ENCODE data around the gene JADE2. TPM values are rescaled to one million over a fixed set of nuclear protein-coding genes. Genes with fewer than 3 reads are reported as not detected.

JADE2 gene
- polyA plus RNA-seq, 1 donor: 10.5 TPM

- no peak for DNase-seq
Measured at GRCh38 chr5:134569758-134570364, 44.4 kb downstream of the JADE2 start.

- DNase-seq: no peak
Measured at GRCh38 chr5:134570365-134570758, 44.9 kb downstream of the JADE2 start.

DNA sequence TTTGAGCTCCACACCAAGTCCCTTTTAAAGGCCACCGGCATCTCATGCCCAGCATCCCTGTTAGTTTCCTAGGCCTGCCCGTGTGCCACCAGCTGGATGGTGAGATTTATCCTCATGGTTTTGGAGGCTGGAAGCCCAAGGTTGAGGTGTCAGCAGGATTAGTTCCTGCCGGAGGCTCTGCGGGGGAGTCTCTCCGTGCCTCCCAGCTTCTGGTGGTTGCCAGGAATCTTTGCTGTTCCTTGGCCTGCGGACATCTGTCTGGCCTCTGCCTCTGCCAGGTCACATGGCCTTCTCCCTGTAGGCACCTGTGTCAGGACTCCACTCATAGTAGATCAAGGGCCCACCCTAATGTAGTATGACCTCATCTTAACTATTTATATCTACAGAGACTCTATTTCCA, 45.4 kb downstream of the JADE2 start:
- DNase-seq: no peak

- DNase-seq: no peak
Measured at GRCh38 chr5:134571693-134572405, 46.4 kb downstream of the JADE2 start.

GRCh38 chr5:134572811-134573210, 47.3 kb downstream of the JADE2 start:
- no peak for DNase-seq

GRCh38 chr5:134574521-134574920, 49.1 kb downstream of the JADE2 start:
- DNase-seq: no peak

GRCh38 chr5:134575316-134575715, 49.8 kb downstream of the JADE2 start:
- DNase-seq: no peak

GRCh38 chr5:134576386-134577021, 51.0 kb downstream of the JADE2 start:
- DNase-seq: no peak

DNA sequence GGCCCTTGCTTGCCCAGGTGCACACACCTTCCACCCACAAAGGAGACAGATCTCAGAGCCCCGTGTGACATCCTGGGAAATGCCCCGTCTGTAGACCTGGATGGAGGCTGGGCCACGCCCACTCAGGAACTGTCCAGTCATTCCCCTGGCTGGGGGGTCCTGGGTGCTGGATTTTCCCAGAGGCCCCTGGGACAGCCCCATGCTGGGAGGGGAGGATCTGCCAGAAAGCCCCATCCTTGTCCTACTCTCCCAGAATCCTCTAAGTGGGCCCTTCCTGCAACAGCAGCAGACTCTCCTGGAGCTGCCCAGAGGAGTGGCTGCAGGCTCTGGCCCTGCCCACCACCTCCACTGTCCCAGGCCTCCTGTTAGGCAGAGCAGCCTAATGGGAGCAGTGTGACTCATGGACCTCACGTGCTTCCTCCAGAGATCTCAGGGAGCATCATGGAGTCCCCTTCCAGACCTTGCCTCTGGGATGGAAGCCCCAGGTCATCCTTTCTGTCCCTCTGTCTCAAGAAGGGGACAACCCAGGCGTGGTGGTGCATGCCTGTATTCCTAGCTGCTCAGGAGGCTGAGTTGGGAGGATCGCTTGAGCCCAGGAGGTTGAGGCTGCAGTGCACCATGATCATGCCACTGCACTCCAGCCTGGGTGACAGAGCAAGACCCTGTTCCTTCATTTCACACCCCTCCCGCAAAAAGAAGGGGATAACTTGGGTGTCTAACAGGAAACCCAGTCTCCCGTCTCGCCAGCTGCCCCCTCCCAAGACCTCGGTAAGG, 51.7 kb downstream of the JADE2 start:
- no peak for DNase-seq

GRCh38 chr5:134577796-134578577, 52.5 kb downstream of the JADE2 start:
- peak; percentile 84 for DNase-seq

- no peak for DNase-seq
Measured at GRCh38 chr5:134578578-134579283, 53.3 kb downstream of the JADE2 start.

- DNase-seq: no peak
Measured at GRCh38 chr5:134579284-134579771, 53.9 kb downstream of the JADE2 start.

- no peak for DNase-seq
Measured at GRCh38 chr5:134580001-134580460, 54.6 kb downstream of the JADE2 start.

DNA sequence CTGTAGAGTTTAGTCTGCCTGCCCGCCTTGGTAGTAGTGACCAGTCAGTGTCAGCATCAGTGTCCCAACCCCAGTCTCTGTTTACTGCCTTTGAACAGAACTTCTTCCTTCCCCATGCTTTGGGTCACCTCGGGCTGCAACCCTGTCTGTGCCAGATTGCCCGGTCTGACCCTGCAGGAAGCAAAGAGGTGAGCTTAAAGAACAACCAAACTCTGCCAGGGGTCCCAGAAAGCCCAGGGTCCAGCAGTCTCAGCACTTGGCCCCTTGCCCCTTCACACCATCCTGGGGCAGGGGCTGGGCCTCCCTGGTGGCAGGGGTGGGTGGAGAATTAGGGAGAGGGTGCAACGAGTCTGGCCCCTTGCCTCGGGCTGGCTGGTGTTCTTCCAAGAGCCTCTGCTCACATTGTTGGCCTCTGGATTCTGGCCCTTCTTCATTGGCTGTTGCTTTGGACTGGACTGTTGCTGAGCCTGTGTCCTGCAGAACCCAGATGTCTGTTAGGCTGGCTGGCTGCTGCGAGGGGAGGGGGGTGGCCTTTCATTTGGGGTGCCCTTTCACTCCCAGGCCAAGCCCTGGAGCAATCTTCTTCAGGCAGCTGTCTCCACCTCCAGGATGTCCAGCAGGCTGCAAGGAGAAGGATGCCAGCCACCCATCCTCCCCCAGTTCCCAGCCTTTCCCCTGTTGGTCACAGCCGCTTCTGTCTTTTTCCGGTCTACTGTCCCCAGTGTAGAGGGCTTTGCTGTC, 55.9 kb downstream of the JADE2 start:
- no peak for DNase-seq

GRCh38 chr5:134582281-134582680, 56.8 kb downstream of the JADE2 start:
- no peak for DNase-seq

DNA sequence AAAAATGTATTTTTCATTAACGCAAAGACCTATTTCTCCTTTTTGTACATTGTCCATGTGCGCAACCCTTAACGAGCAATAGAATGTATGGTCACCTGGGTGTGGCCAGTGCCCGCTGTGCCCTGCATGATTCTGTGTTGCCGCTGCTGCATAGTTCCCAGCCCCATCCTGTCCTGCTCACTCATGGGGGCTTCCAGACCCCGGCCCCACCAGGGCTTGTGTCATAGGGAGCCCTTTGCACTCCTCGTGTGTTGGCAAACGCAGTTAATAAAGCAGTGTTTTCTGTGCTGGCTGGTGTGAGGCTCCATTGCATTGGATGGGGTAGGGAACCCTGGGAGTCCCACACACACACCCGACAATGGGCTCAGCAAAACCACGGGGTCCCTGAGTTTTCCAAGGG, 57.5 kb downstream of the JADE2 start:
- no peak for DNase-seq

DNA sequence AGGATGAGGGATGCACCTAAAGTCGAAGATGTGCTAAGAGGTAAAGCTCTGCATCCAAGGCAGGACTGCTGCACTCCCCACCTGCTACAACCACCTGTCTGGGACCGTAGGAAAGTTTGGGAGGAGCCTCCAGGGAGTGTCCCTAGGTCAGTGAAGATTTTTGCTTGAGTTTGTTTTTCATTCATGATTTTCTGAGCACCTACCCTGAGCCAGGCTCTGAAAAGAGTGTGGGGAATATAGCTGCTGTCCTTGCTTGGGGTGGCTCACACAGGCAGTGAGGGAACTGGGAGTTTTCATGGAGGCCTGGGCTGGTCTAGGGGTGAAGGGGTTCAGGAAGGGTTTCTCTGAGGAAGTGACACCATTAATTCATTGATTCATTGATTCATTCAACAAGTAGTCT, 58.3 kb downstream of the JADE2 start:
- DNase-seq: no peak

DNA sequence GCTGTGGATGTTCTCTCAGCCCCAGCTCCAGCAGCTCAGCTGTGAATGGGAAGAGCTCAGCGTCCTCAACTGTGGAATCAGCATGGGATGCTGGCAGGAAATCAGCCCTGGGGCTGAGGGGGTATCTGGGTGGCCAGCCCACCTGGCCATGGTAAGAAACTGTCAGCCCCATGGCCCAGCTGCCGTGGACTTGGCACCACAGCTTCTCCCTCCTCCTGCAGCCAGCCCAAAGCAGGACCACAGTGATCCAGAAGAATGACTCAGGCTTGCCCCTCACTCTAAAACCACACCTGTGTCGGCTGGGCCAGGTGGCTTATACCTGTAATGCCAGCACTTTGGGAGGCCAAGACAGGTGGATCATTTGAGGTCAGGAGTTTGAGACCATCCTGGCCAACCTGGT, 59.2 kb downstream of the JADE2 start:
- DNase-seq: no peak

DNA sequence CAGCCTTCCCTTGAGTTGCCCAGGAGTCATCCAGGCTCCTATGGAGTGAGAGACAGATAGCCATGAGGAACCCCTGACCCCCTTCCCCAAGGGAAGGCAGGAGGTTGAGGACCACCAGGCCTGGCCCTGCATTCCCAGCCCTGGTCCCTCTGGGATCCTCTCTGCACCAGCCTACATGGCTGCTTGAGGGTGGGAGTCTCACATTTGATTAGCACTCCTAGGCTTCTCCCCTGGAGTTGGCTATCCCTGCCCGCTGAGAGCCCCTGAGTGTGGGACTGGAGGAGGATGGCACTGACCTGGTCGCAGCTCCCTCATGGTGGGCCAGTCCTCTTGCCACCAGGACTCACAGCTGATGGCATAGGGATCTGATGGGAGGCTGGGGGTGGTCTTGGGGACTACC, 60.5 kb downstream of the JADE2 start:
- no peak for DNase-seq

GRCh38 chr5:134586866-134587524, 61.5 kb downstream of the JADE2 start:
- no peak for DNase-seq

Measured in left kidney (tissue), 2 donors.